WTC11 (cell line): ENCODE results near the gene MAPK8IP2. TPM values are rescaled to one million over a fixed set of nuclear protein-coding genes. Genes with fewer than 3 reads are reported as not detected.

ENCODE experiments used
- ATAC-seq: fragments of 200-7000 bp; cut with Tn5 transposase; 2 replicates; pipeline ENCODE4 v1.10.0; 2021; ENCODE audit warnings: mild to moderate bottlenecking, moderate library complexity
- CTCF ChIA-PET: fragments of 300-600 bp; sonication (Branson Sonifier 250); formaldehyde crosslinking; loops from one replicate; lab custom pipeline; 2021; ENCODE audit warnings: antibody characterized with exemption; lab: Charles Lee
- POLR2A ChIA-PET: fragments of 350-600 bp; sonication (Branson Sonifier 250); formaldehyde crosslinking; loops from one replicate; lab custom pipeline; 2021; ENCODE audit warnings: antibody characterized with exemption; lab: Charles Lee
- DNase-seq: peaks from one replicate; pipeline ENCODE4 v3.0.0; 2021; ENCODE audit warnings: low spot score
- H3K27ac Mint-ChIP-seq: 2 replicates; pipeline ENCODE4 v1.8.0; 2021; ENCODE audit warnings: mixed read lengths
- H3K27me3 Mint-ChIP-seq: 2 replicates; pipeline ENCODE4 v1.8.0; 2021; ENCODE audit warnings: low read depth, mild to moderate bottlenecking, moderate library complexity, mixed read lengths
- H3K36me3 Mint-ChIP-seq: 2 replicates; pipeline ENCODE4 v1.8.0; 2021; ENCODE audit warnings: mixed read lengths
- H3K4me1 Mint-ChIP-seq: 2 replicates; pipeline ENCODE4 v1.8.0; 2022; ENCODE audit warnings: mixed read lengths
- H3K4me3 Mint-ChIP-seq: 2 replicates; pipeline ENCODE4 v1.8.0; 2021; ENCODE audit warnings: mild to moderate bottlenecking, moderate library complexity, mixed read lengths
- H3K9me3 Mint-ChIP-seq: 2 replicates; pipeline ENCODE4 v1.8.0; 2021; ENCODE audit warnings: mixed read lengths
- ARID4B ChIP-seq: sonication (generic); formaldehyde crosslinking; IDR thresholded peaks from 2 replicates; pipeline ENCODE4 v1.8.0; 2023; ENCODE audit warnings: missing genetic modification reagents, mild to moderate bottlenecking, borderline replicate concordance
- CBFB ChIP-seq: sonication (generic); formaldehyde crosslinking; IDR thresholded peaks from 2 replicates; pipeline ENCODE4 v1.8.1; 2022; ENCODE audit warnings: mild to moderate bottlenecking, low read depth, missing genetic modification reagents
- E2F4 ChIP-seq: sonication (generic); formaldehyde crosslinking; IDR thresholded peaks from 2 replicates; pipeline ENCODE4 v1.8.1; 2022; ENCODE audit warnings: low read depth, mild to moderate bottlenecking, moderate library complexity, missing genetic modification reagents, borderline replicate concordance
- ELF4 ChIP-seq: sonication (generic); formaldehyde crosslinking; IDR thresholded peaks from 2 replicates; pipeline ENCODE4 v1.8.1; 2022; ENCODE audit warnings: low read depth, mild to moderate bottlenecking, moderate library complexity, missing genetic modification reagents
- FOXP4 ChIP-seq: sonication (generic); formaldehyde crosslinking; IDR thresholded peaks from 2 replicates; pipeline ENCODE4 v1.8.0; 2022; ENCODE audit warnings: mild to moderate bottlenecking, missing genetic modification reagents
- GRHL2 ChIP-seq: fragments of 250-450 bp; sonication (Bioruptor Pico); IDR thresholded peaks from 2 replicates; pipeline ENCODE4 v1.8.0; 2022; ENCODE audit warnings: mild to moderate bottlenecking, moderate library complexity; ENCODE audit not compliant: insufficient replicate concordance, severe bottlenecking
- HMGXB4 ChIP-seq: sonication (generic); formaldehyde crosslinking; IDR thresholded peaks from 2 replicates; pipeline ENCODE4 v1.8.1; 2023; ENCODE audit warnings: mild to moderate bottlenecking, moderate library complexity, missing genetic modification reagents
- MAX ChIP-seq: sonication (generic); formaldehyde crosslinking; IDR thresholded peaks from 2 replicates; pipeline ENCODE4 v1.8.0; 2022; ENCODE audit warnings: mild to moderate bottlenecking, missing genetic modification reagents
- NFYB ChIP-seq: sonication (generic); formaldehyde crosslinking; conservative IDR thresholded peaks from 2 replicates; pipeline ENCODE4 v1.8.0; 2022; ENCODE audit warnings: low read depth, missing genetic modification reagents
- NR2C2 ChIP-seq: sonication (generic); formaldehyde crosslinking; IDR thresholded peaks from 2 replicates; pipeline ENCODE4 v1.8.0; 2022; ENCODE audit warnings: mild to moderate bottlenecking, missing genetic modification reagents
- OVOL2 ChIP-seq: fragments of 250-450 bp; sonication (Bioruptor Pico); IDR thresholded peaks from 2 replicates; pipeline ENCODE4 v1.9.0; 2021; ENCODE audit warnings: mild to moderate bottlenecking, borderline replicate concordance
- PRRX2 ChIP-seq: fragments of 250-450 bp; sonication (Bioruptor Pico); IDR thresholded peaks from 2 replicates; pipeline ENCODE4 v1.8.0; 2021; ENCODE audit warnings: mild to moderate bottlenecking
- SP1 ChIP-seq: sonication (generic); formaldehyde crosslinking; conservative IDR thresholded peaks from 2 replicates; pipeline ENCODE4 v1.8.1; 2022; ENCODE audit warnings: missing genetic modification reagents
- ZNF232 ChIP-seq: sonication (generic); formaldehyde crosslinking; IDR thresholded peaks from 2 replicates; pipeline ENCODE4 v1.8.0; 2022; ENCODE audit warnings: mild to moderate bottlenecking, missing genetic modification reagents
- ZNF281 ChIP-seq: sonication (generic); formaldehyde crosslinking; IDR thresholded peaks from 2 replicates; pipeline ENCODE4 v1.8.0; 2023; ENCODE audit warnings: mild to moderate bottlenecking, missing genetic modification reagents
- ZSCAN18 ChIP-seq: fragments of 250-450 bp; sonication (Bioruptor Pico); IDR thresholded peaks from 2 replicates; pipeline ENCODE4 v2.1.2; 2022; ENCODE audit warnings: mild to moderate bottlenecking, moderate library complexity
- total RNA-seq: library from RNA; stranded (reverse); gene quantifications from 3 replicates; pipeline ENCODE4 v1.2.3, GENCODE V29; 2021

MAPK8IP2 gene
- total RNA-seq, 1 experiment from 2014 or later = 4.9 TPM

GRCh38 chr22:50630376-50630775, 29.8 kb downstream of the MAPK8IP2 start (continued):
- TF ChIP-seq NR2C2 (CRISPR knock-in tag) (no peak), MAX (CRISPR knock-in tag) (no peak), ZNF232 (CRISPR knock-in tag) (no peak), ZNF281 (no peak)

- H3K27ac Mint-ChIP-seq = no peak overlapping the region
- no peaks in the 10 kb centered on the region for H3K36me3 Mint-ChIP-seq
- ATAC-seq (no peak), DNase-seq (no peak)
- peaks cover 7% of the 10 kb centered on the region for H3K4me1 Mint-ChIP-seq
- peaks cover 24% of the 10 kb centered on the region for H3K27me3 Mint-ChIP-seq
- no peak for TF ChIP-seq ARID4B (CRISPR knock-in tag)
- no peak for TF ChIP-seq SP1 (CRISPR knock-in tag)
- no peak for TF ChIP-seq E2F4 (CRISPR knock-in tag)
- no peak for TF ChIP-seq OVOL2
- no peak for TF ChIP-seq GRHL2 (CRISPR knock-in tag)
- TF ChIP-seq FOXP4 (CRISPR knock-in tag) = no peak
- TF ChIP-seq ZSCAN18 (CRISPR knock-in tag) = no peak
- TF ChIP-seq HMGXB4 (CRISPR knock-in tag) = no peak
- no peak for TF ChIP-seq ELF4 (CRISPR knock-in tag)
- no peak for TF ChIP-seq CBFB (CRISPR knock-in tag)
- TF ChIP-seq NR2C2 (CRISPR knock-in tag) = no peak
- TF ChIP-seq PRRX2 (CRISPR knock-in tag) = no peak
- TF ChIP-seq NFYB = no peak
- 0 out of 2 replicates have a peak, but pooled peaks cover 3% of the 10 kb centered on the region for H3K9me3 Mint-ChIP-seq
- H3K4me3 Mint-ChIP-seq = no peak overlapping the region
- ChIA-PET POLR2A (no interaction called here), CTCF (interaction anchor here (0.6 to 1.1 kb wide), 4 partner anchors 9 to 688 kb away, joined by 3 to 7 read pairs (median 3); no protein-coding TSS in a partner anchor)
Observed at GRCh38 chr22:50633086-50633485, 32.5 kb downstream of the MAPK8IP2 start.
